Smooth muscle cell (in vitro differentiated cells): Measurements from ENCODE around the gene ZCRB1. TPM values are rescaled to one million over a fixed set of nuclear protein-coding genes. Genes with fewer than 3 reads are reported as not detected.

Experiments
- DNase-seq: peaks from one replicate; lab custom pipeline; 2025; ENCODE audit not compliant: unreplicated experiment; lab: John Stamatoyannopoulos, UW
- H2AFZ ChIP-seq: fragments of 200-600 bp; sonication (generic); 2 replicates; pipeline ENCODE4 v1.6.0; 2016; ENCODE audit warnings: antibody characterized with exemption, low read depth, mild to moderate bottlenecking
- H3F3A ChIP-seq: fragments of 200-600 bp; sonication (generic); 2 replicates; pipeline ENCODE4 v1.6.0; 2017; ENCODE audit warnings: antibody characterized with exemption, low read depth
- H3K27ac ChIP-seq: fragments of 200-600 bp; sonication (generic); 2 replicates; pipeline ENCODE4 v1.5.1; 2016; ENCODE audit warnings: low read depth, mild to moderate bottlenecking
- H3K27me3 ChIP-seq: fragments of 200-600 bp; sonication (generic); 2 replicates; pipeline ENCODE4 v1.6.1; 2016; ENCODE audit warnings: low read depth, mild to moderate bottlenecking
- H3K36me3 ChIP-seq: fragments of 200-600 bp; sonication (generic); 2 replicates; pipeline ENCODE4 v1.5.1; 2016; ENCODE audit warnings: low read depth
- H3K4me1 ChIP-seq: fragments of 200-600 bp; sonication (generic); 2 replicates; pipeline ENCODE4 v1.5.1; 2016; ENCODE audit warnings: low read depth
- H3K4me2 ChIP-seq: fragments of 200-600 bp; sonication (generic); 2 replicates; pipeline ENCODE4 v1.6.0; 2016; ENCODE audit warnings: mild to moderate bottlenecking
- H3K4me3 ChIP-seq: fragments of 200-600 bp; sonication (generic); 2 replicates; pipeline ENCODE4 v1.5.1; 2016; ENCODE audit warnings: mild to moderate bottlenecking
- H3K79me2 ChIP-seq: fragments of 200-600 bp; sonication (generic); 2 replicates; pipeline ENCODE4 v1.6.0; 2016; ENCODE audit warnings: low read depth, mild to moderate bottlenecking
- H3K9ac ChIP-seq: fragments of 200-600 bp; sonication (generic); 2 replicates; pipeline ENCODE4 v1.6.0; 2016; ENCODE audit warnings: low read depth
- H3K9me3 ChIP-seq: fragments of 200-600 bp; sonication (generic); replicated peaks from 2 replicates; pipeline ENCODE4 v1.5.1; 2016; ENCODE audit warnings: low read depth
- H4K20me1 ChIP-seq: fragments of 200-600 bp; sonication (generic); 2 replicates; pipeline ENCODE4 v1.6.0; 2016; ENCODE audit warnings: low read depth
- CTCF ChIP-seq: fragments of 200-600 bp; sonication (generic); IDR thresholded peaks from 2 replicates; pipeline ENCODE4 v1.5.1; 2017; ENCODE audit warnings: borderline replicate concordance, mild to moderate bottlenecking, antibody characterized with exemption; ENCODE audit not compliant: insufficient read depth, poor library complexity, severe bottlenecking
- WGBS: methylation state at CpG from one replicate; pipeline ENCODE4 v1.1.7; 2016; ENCODE audit warnings: low lambda C conversion rate; 5-methylcytosine and 5-hydroxymethylcytosine counted together
- polyA plus RNA-seq: library from polyadenylated mRNA; unstranded; fragments of >200 nt; fragmentation: Nextera tagmentation; extraction: Ambion mirVana; gene quantifications from 2 replicates; pipeline ENCODE4 v1.2.1, GENCODE V29; 2016
- total RNA-seq: library from RNA; depleted of rRNA; stranded (reverse); fragments of >200 nt; gene quantifications from 2 replicates; pipeline ENCODE4 v1.2.3, GENCODE V29; 2014

The ZCRB1 gene
- total and polyA plus RNA-seq, 2 experiments from 2014 or later, result 49.9 to 148 TPM

- no peaks in the 10 kb centered on the region for H3K9me3 ChIP-seq
- TF ChIP-seq CTCF, result no peak
- no peak overlapping the region for H2AFZ ChIP-seq
- 92% methylated on average over 2 of the region's 2 CpGs for WGBS
- no peak for DNase-seq
- H3K4me1 ChIP-seq, result no peaks in the 10 kb centered on the region
- H3K36me3 ChIP-seq, result no peaks in the 10 kb centered on the region
- H3K9ac ChIP-seq, result no peak overlapping the region
- H3F3A ChIP-seq, result no peaks in the 10 kb centered on the region
- H3K27me3 ChIP-seq, result peaks cover 19% of the 10 kb centered on the region
- H4K20me1 ChIP-seq, result no peaks in the 10 kb centered on the region
- no peak overlapping the region for H3K4me3 ChIP-seq
- H3K27ac ChIP-seq, result no peak overlapping the region
- no peaks in the 10 kb centered on the region for H3K79me2 ChIP-seq
- no peak overlapping the region for H3K4me2 ChIP-seq
These were observed 40.5 kb downstream of the ZCRB1 start for GRCh38 chr12:42285431-42285830.

- Histone ChIP-seq H3F3A (no peaks in the 10 kb centered on the region), H3K4me3 (no peak overlapping the region), H3K4me1 (no peaks in the 10 kb centered on the region), H3K27ac (no peak overlapping the region), H3K9ac (no peak overlapping the region), H3K27me3 (peaks cover 22% of the 10 kb centered on the region), H2AFZ (no peak overlapping the region), H3K9me3 (no peaks in the 10 kb centered on the region), H4K20me1 (no peaks in the 10 kb centered on the region), H3K79me2 (no peaks in the 10 kb centered on the region), H3K4me2 (no peak overlapping the region), H3K36me3 (no peaks in the 10 kb centered on the region)
- TF ChIP-seq CTCF, result no peak
- 85% methylated on average over 2 of the region's 2 CpGs for WGBS
- DNase-seq, result no peak
These were observed 41.0 kb downstream of the ZCRB1 start for GRCh38 chr12:42284876-42285275.

GRCh38 chr12:42284157-42284556, 41.7 kb downstream of the ZCRB1 start:
- H3K4me1 ChIP-seq, result no peaks in the 10 kb centered on the region
- TF ChIP-seq CTCF, result no peak
- DNase-seq, result no peak
- H3K4me2 ChIP-seq, result no peak overlapping the region
- no peaks in the 10 kb centered on the region for H3F3A ChIP-seq
- no peak overlapping the region for H3K9ac ChIP-seq
- H3K79me2 ChIP-seq, result no peaks in the 10 kb centered on the region
- H2AFZ ChIP-seq, result no peak overlapping the region
- H3K27me3 ChIP-seq, result peaks cover 22% of the 10 kb centered on the region
- H4K20me1 ChIP-seq, result no peaks in the 10 kb centered on the region
- no peak overlapping the region for H3K27ac ChIP-seq
- no peaks in the 10 kb centered on the region for H3K36me3 ChIP-seq
- no peak overlapping the region for H3K4me3 ChIP-seq
- WGBS, result 88% methylated on average over 1 of the region's 1 CpG
- no peaks in the 10 kb centered on the region for H3K9me3 ChIP-seq

GRCh38 chr12:42283739-42284138, 42.2 kb downstream of the ZCRB1 start:
- no peaks in the 10 kb centered on the region for H3K79me2 ChIP-seq
- peaks cover 22% of the 10 kb centered on the region for H3K27me3 ChIP-seq
- no peaks in the 10 kb centered on the region for H3K9me3 ChIP-seq
- H3K9ac ChIP-seq, result no peak overlapping the region
- no peak overlapping the region for H3K4me2 ChIP-seq
- no peaks in the 10 kb centered on the region for H3F3A ChIP-seq
- H3K4me1 ChIP-seq, result no peaks in the 10 kb centered on the region
- H2AFZ ChIP-seq, result no peak overlapping the region
- H4K20me1 ChIP-seq, result no peaks in the 10 kb centered on the region
- DNase-seq, result no peak
- TF ChIP-seq CTCF, result no peak
- no peaks in the 10 kb centered on the region for H3K36me3 ChIP-seq
- no peak overlapping the region for H3K4me3 ChIP-seq
- no peak overlapping the region for H3K27ac ChIP-seq
